ENCODE measurements around the gene HSD3B2. TPM values are rescaled to one million over a fixed set of nuclear protein-coding genes. Genes with fewer than 3 reads are reported as not detected.

HSD3B2 gene
- total and polyA plus RNA-seq, 2 experiments from 2014 or later: 3.4 to 4.6 TPM

GRCh38 chr1:119470377-119470776 lies 55.4 kb downstream of the HSD3B2 start:
- Histone ChIP-seq H2AFZ (no peak overlapping the region), H3K9me3 (ENCODE audit: low read depth) (no peaks in the 10 kb centered on the region), H3K9me2 (replicated peaks; ENCODE audit: insufficient read depth) (no peaks in the 10 kb centered on the region), H3K27ac (no peak overlapping the region), H3K27me3 (no peaks in the 10 kb centered on the region), H3K36me3 (replicated peaks; ENCODE audit: insufficient read depth, low read depth) (no peaks in the 10 kb centered on the region), H4K20me1 (ENCODE audit: insufficient read depth, poor library complexity, severe bottlenecking) (no peaks in the 10 kb centered on the region), H3K4me3 (no peak overlapping the region), H3K4me2 (no peak overlapping the region), H3K4me1 (ENCODE audit: insufficient read depth) (peaks cover 19% of the 10 kb centered on the region), H3K79me2 (no peaks in the 10 kb centered on the region)
- TF ChIP-seq EZH2phosphoT487 (IDR thresholded peaks at IDR 0.05; ENCODE audit: low read depth, severe bottlenecking, unreplicated experiment) (no peak), EZH2 (IDR thresholded peaks at IDR 0.05; ENCODE audit: borderline replicate concordance) (no peak), CTCF (IDR thresholded peaks at IDR 0.05; ENCODE audit: poor library complexity) (no peak)
- no peak for DNase-seq (ENCODE audit: low spot score)
- 96% methylated on average over 3 of the region's 3 CpGs for WGBS (ENCODE audit: low lambda C conversion rate, missing lambda C conversion rate)

- H3K4me3 ChIP-seq: no peak overlapping the region
- no peak overlapping the region for H3K4me2 ChIP-seq
- WGBS (ENCODE audit: low lambda C conversion rate, missing lambda C conversion rate): 88% methylated on average over 7 of the region's 7 CpGs
- peaks cover 18% of the 10 kb centered on the region for H3K4me1 ChIP-seq (ENCODE audit: insufficient read depth)
- no peak overlapping the region for H2AFZ ChIP-seq
- no peaks in the 10 kb centered on the region for H4K20me1 ChIP-seq (ENCODE audit: insufficient read depth, poor library complexity, severe bottlenecking)
- H3K9me3 ChIP-seq (ENCODE audit: low read depth): no peaks in the 10 kb centered on the region
- no peaks in the 10 kb centered on the region for H3K36me3 ChIP-seq (replicated peaks; ENCODE audit: insufficient read depth, low read depth)
- H3K9me2 ChIP-seq (replicated peaks; ENCODE audit: insufficient read depth): no peaks in the 10 kb centered on the region
- H3K27me3 ChIP-seq: no peaks in the 10 kb centered on the region
- TF ChIP-seq EZH2phosphoT487 (IDR thresholded peaks at IDR 0.05; ENCODE audit: low read depth, severe bottlenecking, unreplicated experiment) (no peak), CTCF (IDR thresholded peaks at IDR 0.05; ENCODE audit: poor library complexity) (no peak), EZH2 (IDR thresholded peaks at IDR 0.05; ENCODE audit: borderline replicate concordance) (no peak)
- no peak overlapping the region for H3K27ac ChIP-seq
- no peak for DNase-seq (ENCODE audit: low spot score)
- H3K79me2 ChIP-seq: no peaks in the 10 kb centered on the region
Measured at GRCh38 chr1:119470958-119471357, 56.0 kb downstream of the HSD3B2 start.

GRCh38 chr1:119471566-119471965 lies 56.6 kb downstream of the HSD3B2 start:
- H3K4me2 ChIP-seq: no peak overlapping the region
- no peaks in the 10 kb centered on the region for H3K9me3 ChIP-seq (ENCODE audit: low read depth)
- H3K9me2 ChIP-seq (replicated peaks; ENCODE audit: insufficient read depth): no peaks in the 10 kb centered on the region
- no peak for DNase-seq (ENCODE audit: low spot score)
- H3K27me3 ChIP-seq: no peaks in the 10 kb centered on the region
- H3K79me2 ChIP-seq: no peaks in the 10 kb centered on the region
- H3K36me3 ChIP-seq (replicated peaks; ENCODE audit: insufficient read depth, low read depth): no peaks in the 10 kb centered on the region
- WGBS (ENCODE audit: low lambda C conversion rate, missing lambda C conversion rate): 92% methylated on average over 5 of the region's 5 CpGs
- H3K4me3 ChIP-seq: no peak overlapping the region
- no peak overlapping the region for H2AFZ ChIP-seq
- no peak overlapping the region for H3K27ac ChIP-seq
- TF ChIP-seq CTCF (IDR thresholded peaks at IDR 0.05; ENCODE audit: poor library complexity) (no peak), EZH2 (IDR thresholded peaks at IDR 0.05; ENCODE audit: borderline replicate concordance) (no peak), EZH2phosphoT487 (IDR thresholded peaks at IDR 0.05; ENCODE audit: low read depth, severe bottlenecking, unreplicated experiment) (no peak)
- peaks cover 19% of the 10 kb centered on the region for H3K4me1 ChIP-seq (ENCODE audit: insufficient read depth)
- H4K20me1 ChIP-seq (ENCODE audit: insufficient read depth, poor library complexity, severe bottlenecking): no peaks in the 10 kb centered on the region

Measured in hepatocyte (in vitro differentiated cells).